Amniotic stem cell (primary cell): ENCODE results near the gene SERPINB13.
"Not testable (repeated sequence)": the region's sequence is repeated elsewhere in the genome, so short reads cannot be mapped to it uniquely, and the experiment has no call there.

Experiments used
- DNase-seq: peaks from one replicate; lab custom pipeline; 2025; lab: John Stamatoyannopoulos, UW

The SERPINB13 gene

DNA sequence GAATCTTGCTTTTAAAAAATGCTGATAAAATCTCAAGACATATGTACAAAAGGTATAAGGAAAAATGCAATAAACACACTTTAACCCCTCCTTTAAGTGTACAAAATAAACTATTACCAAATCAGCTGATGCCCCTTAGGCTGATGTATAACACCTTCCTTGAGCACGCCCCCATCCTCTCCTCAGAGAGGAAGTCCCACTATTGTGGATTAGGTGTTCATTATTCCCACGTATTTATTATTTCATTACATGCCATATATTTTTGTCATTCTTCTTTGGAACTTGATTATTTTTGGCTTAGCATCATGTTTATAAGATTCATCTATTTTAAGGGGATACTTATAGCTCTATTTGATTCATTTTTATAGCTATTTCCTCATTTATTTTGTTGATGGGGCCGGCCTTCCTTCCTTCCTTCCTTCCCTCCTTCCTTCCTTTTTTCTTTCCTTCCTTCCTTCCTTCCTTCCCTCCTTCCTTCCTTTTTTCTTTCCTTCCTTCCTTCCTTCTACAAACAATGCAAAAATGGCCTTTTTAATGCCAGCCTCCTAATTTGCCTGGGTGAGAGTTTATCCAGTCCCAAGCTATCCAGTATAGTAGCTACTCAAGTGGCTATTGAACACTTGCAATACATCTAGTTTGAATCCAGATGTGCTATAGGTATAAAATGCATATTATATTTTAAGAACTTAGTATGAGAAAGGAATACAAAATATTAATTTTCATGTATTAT, 4.0 kb downstream of the SERPINB13 start:
- no peak for DNase-seq

- no peak for DNase-seq
Measured at GRCh38 chr18:63591725-63592124, 4.6 kb downstream of the SERPINB13 start.

DNA sequence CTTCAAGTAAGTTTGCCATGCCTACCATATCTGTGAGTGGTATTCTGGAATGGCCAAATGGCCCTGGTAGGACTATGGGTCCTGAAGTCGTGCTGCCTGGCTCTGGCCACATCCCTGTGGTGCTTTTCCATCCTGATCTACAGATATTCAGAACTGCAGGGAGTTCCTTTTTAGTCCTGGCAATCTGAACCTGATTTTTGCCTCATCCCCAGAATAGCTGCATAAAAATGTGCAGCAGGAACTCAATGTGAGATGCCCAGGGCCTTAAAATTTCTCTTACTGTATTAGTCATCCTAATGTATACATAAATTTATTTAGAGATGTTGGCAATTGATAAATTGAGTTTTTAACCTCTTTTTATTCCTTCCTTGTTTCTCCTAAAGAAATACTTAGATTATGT, 5.3 kb downstream of the SERPINB13 start:
- DNase-seq: no peak

DNA sequence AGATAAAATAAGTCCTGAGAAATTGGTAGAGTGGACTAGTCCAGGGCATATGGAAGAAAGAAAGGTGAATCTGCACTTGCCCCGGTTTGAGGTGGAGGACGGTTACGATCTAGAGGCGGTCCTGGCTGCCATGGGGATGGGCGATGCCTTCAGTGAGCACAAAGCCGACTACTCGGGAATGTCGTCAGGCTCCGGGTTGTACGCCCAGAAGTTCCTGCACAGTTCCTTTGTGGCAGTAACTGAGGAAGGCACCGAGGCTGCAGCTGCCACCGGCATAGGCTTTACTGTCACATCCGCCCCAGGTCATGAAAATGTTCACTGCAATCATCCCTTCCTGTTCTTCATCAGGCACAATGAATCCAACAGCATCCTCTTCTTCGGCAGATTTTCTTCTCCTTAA, 9.8 kb downstream of the SERPINB13 start:
- DNase-seq: no peak

DNA sequence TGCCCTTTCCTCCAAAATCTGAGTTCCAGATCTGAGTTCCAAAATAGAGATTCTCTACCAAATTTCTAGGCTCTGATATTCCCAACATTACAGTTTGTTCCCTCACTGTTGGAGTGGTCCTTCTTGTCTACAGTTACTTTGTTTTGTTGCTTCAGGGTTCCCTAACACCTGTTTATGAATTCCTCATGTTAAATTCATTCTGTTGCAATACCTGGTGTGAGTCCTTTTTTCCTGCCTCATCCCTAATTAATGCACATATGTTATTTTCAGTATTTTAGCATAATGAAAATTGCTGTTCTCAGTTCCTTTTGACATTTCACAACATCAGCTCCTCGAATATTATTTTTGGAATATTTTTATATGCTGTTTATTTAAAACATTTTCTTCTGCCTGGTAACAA, 16.2 kb downstream of the SERPINB13 start:
- no peak for DNase-seq

GRCh38 chr18:63603772-63604171, 16.6 kb downstream of the SERPINB13 start:
- DNase-seq: no peak

DNA sequence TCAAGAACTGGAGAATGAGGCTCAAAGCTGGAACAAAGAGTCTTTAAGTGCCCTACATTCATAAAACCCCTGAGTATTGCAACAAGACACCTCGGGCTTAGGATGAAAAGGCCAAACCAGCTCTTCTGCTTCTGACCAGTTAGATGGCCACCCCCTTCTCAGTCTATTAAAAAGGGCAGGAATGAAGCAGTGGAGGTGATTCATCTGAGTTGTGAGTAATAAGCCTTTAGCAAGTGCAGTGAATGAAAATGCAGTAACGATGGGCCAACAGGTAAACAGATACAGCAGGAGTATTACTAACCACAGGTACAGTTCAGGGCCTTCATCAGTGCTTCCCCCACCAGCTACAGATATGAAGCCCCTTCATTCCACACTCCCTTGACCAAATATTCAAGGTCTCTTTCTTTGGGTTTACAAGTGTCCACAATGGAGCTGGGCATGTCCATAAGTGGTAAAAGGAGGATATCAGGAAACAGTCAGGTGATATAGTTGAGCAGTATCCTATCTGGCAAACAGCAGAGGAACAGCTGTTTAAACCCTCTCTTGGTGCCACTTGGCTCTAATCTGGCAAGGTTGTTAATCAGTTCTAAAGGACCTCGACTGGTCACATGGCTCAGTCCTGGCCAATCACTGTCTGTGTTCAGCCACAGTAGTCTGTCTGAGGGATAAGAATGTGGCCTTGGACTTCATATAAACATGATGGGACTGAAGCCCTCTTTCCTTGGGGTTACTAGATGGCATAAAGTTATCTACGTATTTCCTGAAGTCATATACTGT, 17.8 kb downstream of the SERPINB13 start:
- DNase-seq: no peak

GRCh38 chr18:63606526-63606925, 19.4 kb downstream of the SERPINB13 start:
- no peak for DNase-seq

DNA sequence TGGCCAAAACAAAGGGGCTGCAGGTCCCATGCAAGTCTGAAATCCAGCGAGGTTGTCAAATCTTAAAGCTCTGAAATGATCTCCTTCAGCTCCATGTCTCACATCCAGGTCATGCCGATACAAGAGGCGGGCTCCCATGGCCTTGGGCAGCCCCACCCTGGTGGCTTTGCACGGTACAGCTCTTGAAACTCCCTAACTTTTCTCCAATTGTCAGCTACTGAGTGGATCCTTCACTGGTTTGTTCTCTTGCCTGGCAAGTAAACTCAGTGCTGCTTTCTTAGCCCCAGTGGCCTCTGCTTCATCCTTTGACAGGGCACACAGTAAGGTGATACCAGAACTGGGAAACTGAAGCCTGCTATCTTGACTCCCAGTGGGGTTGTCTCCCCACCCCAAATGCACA, 26.3 kb downstream of the SERPINB13 start:
- DNase-seq: no peak

DNA sequence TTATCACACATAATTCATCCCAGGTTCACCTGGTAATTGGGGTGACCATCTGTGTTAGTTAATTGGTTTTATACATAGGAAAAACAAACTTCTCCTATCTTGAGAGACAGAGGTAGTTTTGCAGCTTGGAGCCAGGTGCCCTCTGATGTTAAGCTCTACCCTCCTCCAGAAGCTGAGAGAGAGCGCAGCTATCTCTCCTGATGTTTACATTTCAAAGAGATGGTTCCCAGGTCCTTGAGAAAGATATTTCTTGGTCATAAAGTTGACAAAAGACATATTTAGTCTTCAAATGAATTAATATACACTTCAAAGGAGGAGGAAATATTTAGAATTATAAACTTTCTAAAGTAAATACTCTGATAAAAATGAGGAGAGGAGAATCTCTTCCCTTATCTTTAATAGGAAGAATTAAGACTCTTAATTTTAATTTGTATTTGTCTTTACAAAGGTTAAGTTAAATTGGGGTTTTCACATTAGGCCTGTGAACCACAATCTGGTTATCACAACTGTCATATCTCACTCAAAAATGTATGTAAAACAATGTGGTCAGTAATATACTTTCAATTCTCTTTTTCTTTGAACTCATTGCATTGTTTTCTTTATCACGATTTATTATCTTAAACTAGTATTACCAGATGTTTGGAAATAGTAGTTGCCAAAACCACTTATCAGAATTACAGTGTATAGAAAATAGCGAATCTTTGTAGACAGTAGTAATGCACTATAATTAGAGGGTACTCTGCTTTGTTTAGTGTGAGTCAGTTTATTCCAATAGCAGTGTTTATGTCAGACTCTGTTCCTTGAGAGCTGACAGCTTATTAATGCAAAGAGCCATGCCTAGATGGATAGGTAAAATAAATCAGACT, 30.1 kb downstream of the SERPINB13 start:
- DNase-seq: no peak

DNA sequence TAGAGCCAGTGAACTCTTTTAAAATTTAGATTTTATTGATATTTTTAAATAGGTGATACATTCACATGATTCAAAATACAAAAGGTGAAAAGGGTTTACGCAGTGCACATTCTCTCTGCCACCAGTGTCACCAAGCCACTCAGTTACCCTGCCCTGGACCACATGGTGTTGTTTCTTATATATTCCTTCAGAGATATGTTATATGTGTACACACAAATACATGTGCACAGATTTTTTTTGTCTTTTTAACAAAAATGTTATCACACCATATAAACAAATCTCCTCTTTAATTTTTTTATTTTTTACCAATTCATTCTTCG, 30.7 kb downstream of the SERPINB13 start:
- DNase-seq: no peak

GRCh38 chr18:63619661-63620060, 32.5 kb downstream of the SERPINB13 start:
- DNase-seq: no peak

- DNase-seq: no peak
Measured at GRCh38 chr18:63624863-63625262, 37.7 kb downstream of the SERPINB13 start.

DNA sequence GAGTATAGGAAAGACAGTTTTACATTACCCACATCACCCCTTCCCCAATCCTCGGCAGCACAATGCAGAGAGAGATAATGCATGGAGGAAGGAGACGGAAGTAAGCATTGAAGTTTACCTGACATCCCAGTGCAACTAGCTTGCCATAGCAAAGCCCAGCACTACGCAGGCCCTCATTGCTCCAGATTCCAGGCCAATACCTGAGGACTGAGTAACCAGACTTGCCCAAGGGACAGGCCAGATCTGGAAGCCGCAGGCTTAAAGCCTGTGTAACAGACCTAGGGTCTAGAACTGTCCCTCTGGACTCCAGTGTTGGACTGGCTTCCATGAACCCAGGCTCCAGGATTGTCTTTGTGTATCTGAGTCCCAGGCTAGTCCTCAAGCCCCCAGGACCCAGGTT, 39.3 kb downstream of the SERPINB13 start:
- DNase-seq: no peak

GRCh38 chr18:63627819-63628218, 40.7 kb downstream of the SERPINB13 start:
- DNase-seq: no peak

DNA sequence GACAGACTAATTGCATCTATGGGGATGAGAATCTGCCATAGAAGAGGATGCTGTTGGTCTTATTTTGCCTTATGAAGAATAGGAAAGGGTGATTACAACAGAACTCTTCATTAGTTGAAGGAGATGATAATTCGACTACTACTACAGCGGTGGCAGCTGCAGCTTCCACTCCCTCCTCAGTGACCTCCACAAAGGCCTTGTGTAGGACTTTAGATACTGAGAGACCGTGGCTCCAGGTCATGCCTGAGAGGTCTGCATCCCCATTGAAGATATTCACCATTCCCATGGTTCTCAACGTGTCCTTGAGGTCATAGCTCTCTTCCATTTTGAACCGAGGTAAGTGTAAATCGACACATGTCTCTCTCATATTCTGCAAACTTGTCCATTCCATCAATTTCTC, 50.6 kb downstream of the SERPINB13 start:
- no peak for DNase-seq

GRCh38 chr18:63641157-63641680, 54.1 kb downstream of the SERPINB13 start:
- not testable (repeated sequence) for DNase-seq

DNA sequence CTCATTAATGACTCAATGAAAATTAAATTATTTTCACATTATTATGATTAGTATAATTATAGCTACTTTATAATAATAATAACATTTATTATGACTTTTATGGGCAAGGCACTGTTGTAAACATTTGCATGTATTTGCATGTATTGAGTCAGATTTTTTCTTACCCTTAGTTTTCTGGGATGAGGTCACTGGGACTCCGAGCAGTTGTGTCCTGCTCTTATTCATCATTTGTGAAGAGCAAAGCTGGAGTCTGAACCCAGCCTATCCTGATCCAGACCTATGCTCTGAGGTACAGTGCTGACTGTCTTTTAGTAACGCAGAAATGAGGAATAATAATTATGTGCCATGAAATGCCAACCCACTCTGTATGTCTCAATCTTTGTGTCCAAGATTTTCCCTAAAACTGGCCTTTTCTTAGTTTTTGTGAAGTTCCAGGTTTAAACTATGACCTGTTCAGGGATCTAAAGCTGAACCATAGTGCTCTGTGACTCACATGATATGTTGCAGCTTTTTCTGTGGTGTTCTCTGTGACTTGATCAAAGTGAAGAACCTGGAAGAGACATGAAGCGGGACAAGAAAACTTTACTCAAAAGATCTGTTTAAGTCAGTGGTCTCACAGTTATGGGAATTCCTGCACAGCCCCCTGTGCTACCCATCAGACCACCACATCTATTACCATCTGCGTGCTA, 55.7 kb downstream of the SERPINB13 start:
- not testable (repeated sequence) for DNase-seq

DNA sequence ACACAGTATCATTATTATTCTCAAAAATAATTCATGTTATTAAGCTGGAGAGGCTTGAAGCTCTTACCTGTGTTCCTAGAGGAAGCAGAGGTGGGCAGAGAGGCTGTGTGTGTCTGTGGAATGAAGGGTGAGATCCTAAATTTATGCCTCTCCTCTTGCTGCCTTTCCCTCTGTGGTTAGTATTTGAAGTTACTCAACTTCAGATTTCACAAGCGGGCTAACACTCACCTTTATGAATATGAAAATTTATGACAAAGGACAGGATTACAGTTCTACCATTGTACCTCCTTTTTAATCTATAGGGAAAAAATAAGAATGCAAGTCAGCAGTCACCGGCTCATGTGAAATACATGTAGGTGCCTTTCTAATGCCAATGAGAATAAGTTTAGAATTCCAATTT, 57.0 kb downstream of the SERPINB13 start, which contains the start of gene SERPINB4:
TSS of gene SERPINB4 (minus strand) at position 115 of the 400 bp plus-strand sequence. CDS start 679 bp downstream, outside the sequence.
- not testable (repeated sequence) for DNase-seq

DNA sequence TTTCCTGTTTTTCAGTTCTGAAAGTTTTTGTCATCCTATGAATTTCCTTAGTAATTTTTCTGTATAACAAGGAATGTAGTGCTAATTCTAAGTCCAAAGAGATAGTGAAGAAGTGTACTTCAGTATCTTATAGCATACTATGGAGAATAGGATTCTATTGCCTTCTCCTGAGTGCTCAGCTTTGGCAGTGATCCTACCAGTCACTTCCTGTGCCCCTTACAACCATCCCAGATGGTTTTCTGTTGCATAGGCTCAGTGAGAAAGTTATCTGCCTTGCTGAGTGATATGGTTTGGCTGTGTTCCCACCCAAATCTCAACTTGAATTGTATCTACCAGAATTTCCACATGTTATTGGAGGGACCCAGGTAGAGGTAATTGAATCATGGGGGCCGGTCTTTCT, 57.6 kb downstream of the SERPINB13 start:
- not testable (repeated sequence) for DNase-seq

DNA sequence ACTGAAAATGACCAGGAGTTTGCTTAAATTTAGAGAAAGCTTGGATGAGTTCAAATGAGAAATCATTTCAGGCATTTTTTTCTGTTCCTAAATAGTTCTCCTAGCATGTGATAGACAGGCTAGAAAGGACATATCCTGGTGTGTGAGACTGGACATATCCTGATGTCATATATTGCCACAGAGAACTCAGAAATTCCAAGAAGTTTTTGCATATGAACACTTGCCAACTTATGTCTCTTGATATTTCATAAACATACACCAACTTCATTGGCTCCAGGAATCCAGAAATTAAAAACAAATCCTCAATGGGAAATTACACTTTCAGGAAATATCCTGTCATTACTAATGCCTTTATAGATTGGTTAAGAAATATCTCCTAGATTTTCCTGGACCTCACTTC, 59.8 kb downstream of the SERPINB13 start:
- DNase-seq: no peak

- DNase-seq: no peak
Measured at GRCh38 chr18:63648241-63648640, 61.1 kb downstream of the SERPINB13 start.
